ENCODE results near the gene MYZAP. TPM values are rescaled to one million over a fixed set of nuclear protein-coding genes. Genes with fewer than 3 reads are reported as not detected.

The MYZAP gene
- total and polyA plus RNA-seq, 2 of the 8 experiments (the other 6 are each of a cell fraction or from before 2014, with no cell fraction given) = 0.41 to 0.65 TPM

GRCh38 chr15:57718309-57718708, 126.6 kb downstream of the MYZAP start:
- no peak overlapping the region for H4K5ac ChIP-seq (ENCODE audit: insufficient read length, low read depth, low read length)
- no peak overlapping the region for H2BK20ac ChIP-seq (ENCODE audit: low read length)
- no peak overlapping the region for H3K18ac ChIP-seq (ENCODE audit: extremely low read depth, low read length)
- H3K4me1 ChIP-seq (replicated peaks in 1 of 4; ENCODE audit: control insufficient read depth in 3 of 4, insufficient read depth in 4 of 4, low read length in 3 of 4) = no peaks in the 10 kb centered on the region
- no peak overlapping the region for H2BK15ac ChIP-seq (ENCODE audit: low read length)
- H3K9me3 ChIP-seq (ENCODE audit: insufficient read depth in 2 of 2, low read depth in 1 of 2, low read length in 1 of 2) = no peaks in the 10 kb centered on the region
- DNase-seq (ENCODE audit: low read depth in 1 of 2, low spot score in 2 of 2) (no peak), FAIRE-seq (no peak)
- no peaks in the 10 kb centered on the region for H3K79me1 ChIP-seq (ENCODE audit: low read depth, low read length)
- H3K23ac ChIP-seq (ENCODE audit: insufficient read length) = no peak overlapping the region
- POLR2A ChIA-PET (ENCODE audit: partially characterized antibody) = no interaction called here
- peaks cover 0 to 14% (median 3%) of the 10 kb centered on the region in 4 experiments; a peak in 5 of 8 replicates for H3K36me3 ChIP-seq (ENCODE audit: control insufficient read depth in 2 of 4, insufficient read depth in 4 of 4, low read length in 3 of 4)
- H3K4ac ChIP-seq (replicated peaks; ENCODE audit: insufficient read length, low read depth, low read length) = no peak overlapping the region
- H3K4me2 ChIP-seq (ENCODE audit: insufficient read depth in 1 of 2, low read depth in 2 of 2, low read length in 2 of 2) = no peak overlapping the region
- H3K4me3 ChIP-seq (ENCODE audit: extremely low read depth in 1 of 4, insufficient read depth in 2 of 4, low read depth in 3 of 4, low read length in 4 of 4) = no peak overlapping the region
- H3K27me3 ChIP-seq (replicated peaks in 1 of 4; ENCODE audit: control insufficient read depth in 3 of 4, extremely low read depth in 1 of 4, insufficient read depth in 3 of 4, low read length in 3 of 4) = no peaks in the 10 kb centered on the region
- CTCF ChIA-PET (ENCODE audit: partially characterized antibody) = no interaction called here
- no peak overlapping the region for H3K14ac ChIP-seq (ENCODE audit: insufficient read length)
- no peak overlapping the region for H4K8ac ChIP-seq (ENCODE audit: extremely low read depth, insufficient read depth, low read length)
- no peak overlapping the region for H4K91ac ChIP-seq (replicated peaks; ENCODE audit: insufficient read length, low read length)
- no peak overlapping the region for H2AK5ac ChIP-seq (ENCODE audit: low read depth, low read length)
- H2BK12ac ChIP-seq (ENCODE audit: low read depth, low read length) = no peak overlapping the region
- H2AFZ ChIP-seq (ENCODE audit: low read length) = no peak overlapping the region
- H3K56ac ChIP-seq (replicated peaks; ENCODE audit: insufficient read length, low read depth, low read length) = no peak overlapping the region
- H3K27ac ChIP-seq (ENCODE audit: low read depth, low read length) = no peak overlapping the region
- H3K9ac ChIP-seq (replicated peaks in 1 of 4; ENCODE audit: extremely low read depth in 1 of 4, low read depth in 3 of 4, low read length in 3 of 4) = no peak overlapping the region
- no peaks in the 10 kb centered on the region for H4K20me1 ChIP-seq (replicated peaks in 1 of 2; ENCODE audit: control insufficient read depth in 1 of 2, insufficient read depth in 2 of 2, low read length in 2 of 2)
- no peak overlapping the region for H2BK5ac ChIP-seq (ENCODE audit: low read depth, low read length)
- WGBS, 2 experiments (ENCODE audit: extremely low coverage in 1 of 2, insufficient coverage in 1 of 2, insufficient read length in 1 of 2, insufficient replicate concordance in 2 of 2, low coverage in 1 of 2, low lambda C conversion rate in 2 of 2, missing lambda C conversion rate in 1 of 2) = 82% methylated on average over 2 of the region's 2 CpGs; no CpG with 5 or more reads in 1 of the 2 experiments
- no peaks in the 10 kb centered on the region; the same call in 1 of the 2 replicates for H3K23me2 ChIP-seq (ENCODE audit: low read depth, low read length)
- no peaks in the 10 kb centered on the region for H3K79me2 ChIP-seq (ENCODE audit: control insufficient read depth in 1 of 2, insufficient read depth in 2 of 2, low read length in 2 of 2)
- H2BK120ac ChIP-seq (replicated peaks; ENCODE audit: low read depth, low read length) = no peak overlapping the region
- no peak for TF ChIP-seq TCF12 (IDR thresholded peaks at IDR 0.05; ENCODE audit: low read depth, low read length)
- no peak for TF ChIP-seq POU5F1 (IDR thresholded peaks at IDR 0.05; ENCODE audit: low read depth, low read length)
- TF ChIP-seq EP300 (IDR thresholded peaks at IDR 0.05; ENCODE audit: borderline replicate concordance in 1 of 2, low read depth in 2 of 2, low read length in 2 of 2) = no peak
- no peak for TF ChIP-seq RFX5 (IDR thresholded peaks at IDR 0.05; ENCODE audit: borderline replicate concordance, low read depth, low read length)
- TF ChIP-seq CHD2 (IDR thresholded peaks at IDR 0.05; ENCODE audit: low read length) = no peak
- TF ChIP-seq RXRA (IDR thresholded peaks at IDR 0.05; ENCODE audit: insufficient read depth, low read depth, low read length) = no peak
- TF ChIP-seq TEAD4 (IDR thresholded peaks at IDR 0.05; ENCODE audit: low read depth, low read length) = no peak
- TF ChIP-seq TBP (IDR thresholded peaks at IDR 0.05; ENCODE audit: low read depth, low read length) = no peak
- TF ChIP-seq ATF3 (IDR thresholded peaks at IDR 0.05; ENCODE audit: insufficient read depth, low read depth, low read length) = no peak
- no peak for TF ChIP-seq HDAC2 (IDR thresholded peaks at IDR 0.05; ENCODE audit: borderline replicate concordance in 1 of 2, low read depth in 2 of 2, low read length in 2 of 2)
- no peak for TF ChIP-seq SIRT6 (IDR thresholded peaks at IDR 0.05; ENCODE audit: low read length)
- TF ChIP-seq USF2 (IDR thresholded peaks at IDR 0.05; ENCODE audit: low read length) = no peak
- no peak for TF ChIP-seq POLR2AphosphoS5 (IDR thresholded peaks at IDR 0.05; ENCODE audit: low read depth, low read length)
- no peak for TF ChIP-seq NRF1 (IDR thresholded peaks at IDR 0.05; ENCODE audit: low read depth, low read length)

Data from H1 (cell line).